HepG2 (cell line): ENCODE results near the gene CSNK1E. TPM values are rescaled to one million over a fixed set of nuclear protein-coding genes. Genes with fewer than 3 reads are reported as not detected.
A peak's percentile ranks its signal among the peaks of the same experiment; 100 is the strongest.

Experiments used
- CREM ChIP-seq, 2 experiments: sonication (generic) in 1 of 2; formaldehyde crosslinking in 1 of 2; IDR thresholded peaks; 2 replicates each; pipeline versions ENCODE4 v1.4.0 to v1.6.1; 2016 to 2020; ENCODE audit warnings: antibody characterized with exemption in 1 of 2, mild to moderate bottlenecking in 1 of 2, missing genetic modification reagents in 1 of 2
- ELF3 ChIP-seq: IDR thresholded peaks from 2 replicates; pipeline ENCODE4 v1.6.1; 2016; ENCODE audit warnings: missing genetic modification reagents, missing compliant biosample characterization
- FOSL2 ChIP-seq: sonication (generic); formaldehyde crosslinking; IDR thresholded peaks from 2 replicates; pipeline ENCODE4 v1.4.0; 2020; ENCODE audit warnings: missing genetic modification reagents
- GTF3A ChIP-seq: sonication (generic); formaldehyde crosslinking; conservative IDR thresholded peaks from 2 replicates; pipeline ENCODE4 v1.4.0; 2020; ENCODE audit warnings: mild to moderate bottlenecking, missing genetic modification reagents
- HDAC2 ChIP-seq: sonication (generic); formaldehyde crosslinking; IDR thresholded peaks from 2 replicates; pipeline ENCODE4 v1.4.0; 2020; ENCODE audit warnings: missing genetic modification reagents
- HNF4A ChIP-seq: sonication (generic); formaldehyde crosslinking; IDR thresholded peaks from 2 replicates; pipeline ENCODE4 v1.4.0; 2020; ENCODE audit warnings: missing genetic modification reagents
- HOMEZ ChIP-seq: IDR thresholded peaks from 2 replicates; pipeline ENCODE4 v1.6.1; 2016; ENCODE audit warnings: low read depth
- ISL2 ChIP-seq: sonication (generic); formaldehyde crosslinking; IDR thresholded peaks from 2 replicates; pipeline ENCODE4 v1.5.0; 2020; ENCODE audit warnings: missing genetic modification reagents
- JUN ChIP-seq: sonication (generic); formaldehyde crosslinking; IDR thresholded peaks from 2 replicates; pipeline ENCODE4 v1.4.0; 2020; ENCODE audit warnings: mild to moderate bottlenecking, missing genetic modification reagents
- MAZ ChIP-seq, 2 experiments: sonication (generic) in 1 of 2; formaldehyde crosslinking in 1 of 2; IDR thresholded peaks; 2 replicates each; pipeline versions ENCODE4 v1.5.0 to v1.6.1; 2012 to 2020; ENCODE audit warnings: low read depth in 2 of 2, mild to moderate bottlenecking in 2 of 2, borderline replicate concordance in 1 of 2, improper control_type of control experiment in 1 of 2, low read length in 1 of 2, missing genetic modification reagents in 1 of 2, moderate library complexity in 1 of 2
- PRDM15 ChIP-seq: sonication (generic); formaldehyde crosslinking; IDR thresholded peaks from 2 replicates; pipeline ENCODE4 v1.4.0; 2020; ENCODE audit warnings: missing genetic modification reagents
- SIX1 ChIP-seq: sonication (generic); formaldehyde crosslinking; IDR thresholded peaks from 2 replicates; pipeline ENCODE4 v1.4.0; 2020; ENCODE audit warnings: missing genetic modification reagents, borderline replicate concordance
- SOX13 ChIP-seq, 3 experiments: fragments of 450-650 bp in 1 of 3; sonication (generic) in 1 of 3; formaldehyde crosslinking in 1 of 3; IDR thresholded peaks in 2 of 3; conservative IDR thresholded peaks in 1 of 3; 2 replicates each; pipeline versions ENCODE4 v1.5.0 to v1.6.1; 2016 to 2020; ENCODE audit warnings: antibody characterized with exemption in 1 of 3, mild to moderate bottlenecking in 1 of 3, missing compliant biosample characterization in 1 of 3, missing genetic modification reagents in 1 of 3, moderate library complexity in 1 of 3
- SOX6 ChIP-seq, 2 experiments: fragments of 450-650 bp in 1 of 2; sonication (generic) in 1 of 2; formaldehyde crosslinking in 1 of 2; IDR thresholded peaks; 2 replicates each; pipeline versions ENCODE4 v1.4.0 to v1.6.1; 2017 to 2020; ENCODE audit warnings: antibody characterized with exemption in 1 of 2, mild to moderate bottlenecking in 1 of 2, missing genetic modification reagents in 1 of 2
- TFDP1 ChIP-seq: IDR thresholded peaks from 2 replicates; pipeline ENCODE4 v1.6.1; 2016; ENCODE audit warnings: missing compliant biosample characterization, missing genetic modification reagents, borderline replicate concordance
- ZFP37 ChIP-seq: sonication (generic); formaldehyde crosslinking; IDR thresholded peaks from 2 replicates; pipeline ENCODE4 v1.4.0; 2020; ENCODE audit warnings: missing genetic modification reagents, borderline replicate concordance
- ZMAT3 ChIP-seq: sonication (generic); formaldehyde crosslinking; conservative IDR thresholded peaks from 2 replicates; pipeline ENCODE4 v1.7.0; 2021; ENCODE audit warnings: missing genetic modification reagents
- ZNF350 ChIP-seq: sonication (generic); formaldehyde crosslinking; IDR thresholded peaks from 2 replicates; pipeline ENCODE4 v1.4.0; 2020; ENCODE audit warnings: mild to moderate bottlenecking, low read depth, missing genetic modification reagents, borderline replicate concordance
- ZNF557 ChIP-seq: sonication (generic); formaldehyde crosslinking; IDR thresholded peaks from 2 replicates; pipeline ENCODE4 v1.4.0; 2020; ENCODE audit warnings: missing genetic modification reagents
- ZNF629 ChIP-seq: sonication (generic); formaldehyde crosslinking; conservative IDR thresholded peaks from 2 replicates; pipeline ENCODE4 v1.5.0; 2020; ENCODE audit warnings: missing genetic modification reagents
- polyA plus RNA-seq, 8 experiments: library from polyadenylated mRNA; depleted of rRNA in 3 of 8; stranded (reverse) in 7 of 8; unstranded in 1 of 8; fragments of >200 nt; fragmentation: Illumina TruSeq in 4 of 8; extraction: Trizol in 4 of 8; gene quantifications; 2 replicates each; pipeline versions ENCODE4 v1.2.1 to v1.2.3, GENCODE V29; 2011 to 2016; ENCODE audit warnings: low read depth in 4 of 8, missing spikeins in 1 of 8, mixed read lengths in 1 of 8; ENCODE audit not compliant: insufficient read depth in 1 of 8
- total RNA-seq, 5 experiments: library from RNA; depleted of rRNA; stranded (reverse); fragments of >200 nt; fragmentation: Illumina TruSeq; extraction: Trizol; gene quantifications; 2 replicates each; pipeline ENCODE4 v1.2.3, GENCODE V29; 2016; ENCODE audit warnings: low read depth in 1 of 5

CSNK1E gene
- total and polyA plus RNA-seq, 2 of the 13 experiments (the other 11 are each of a cell fraction or from before 2014, with no cell fraction given) = 34.7 to 129 TPM

- no peak for TF ChIP-seq SOX6 (IDR thresholded peaks at IDR 0.05)
- TF ChIP-seq SOX6 (CRISPR knock-in tag; IDR thresholded peaks at IDR 0.05) = peak; percentile 74; the same call in 1 of the 2 replicates
- TF ChIP-seq ZNF350 (CRISPR knock-in tag) = peak; percentile 32; the same call in 1 of the 2 replicates
- peak; percentile 31; the same call in 1 of the 2 replicates for TF ChIP-seq CREM (IDR thresholded peaks at IDR 0.05)
- no peak for TF ChIP-seq CREM (CRISPR knock-in tag; IDR thresholded peaks at IDR 0.05)
- TF ChIP-seq SOX13 (IDR thresholded peaks at IDR 0.05) = 0 out of 2 replicates have a peak, but pooled peaks have one; percentile 21
- 0 out of 4 replicates have a peak, but pooled peaks of 1 of the 2 experiments have one; percentile 51 for TF ChIP-seq SOX13 (CRISPR knock-in tag; conservative IDR thresholded peaks at IDR 0.05 in 1 of 2, IDR thresholded peaks at IDR 0.05 in 1 of 2)
- peak; percentile 29; the same call in 1 of the 2 replicates for TF ChIP-seq TFDP1 (CRISPR knock-in tag)
- peak; percentile 43; the same call in 1 of the 2 replicates for TF ChIP-seq JUN (CRISPR knock-in tag)
- no peak for TF ChIP-seq ZFP37
- TF ChIP-seq ELF3 = peak; percentile 47; the same call in 1 of the 2 replicates
- peak; percentile 64; the same call in 1 of the 2 replicates for TF ChIP-seq HOMEZ (CRISPR knock-in tag)
- TF ChIP-seq ZMAT3 (CRISPR knock-in tag) = 0 out of 2 replicates have a peak, but pooled peaks have one; percentile 65
- 0 out of 2 replicates have a peak, but pooled peaks have one; percentile 32 for TF ChIP-seq ZNF629 (CRISPR knock-in tag)
- no peak for TF ChIP-seq PRDM15 (CRISPR knock-in tag)
- TF ChIP-seq FOSL2 = peak; percentile 59
- peak; percentile 82 for TF ChIP-seq HNF4A (CRISPR knock-in tag)
- peak; percentile 48; the same call in 1 of the 2 replicates for TF ChIP-seq SIX1
- TF ChIP-seq MAZ (IDR thresholded peaks at IDR 0.05; ENCODE audit: borderline replicate concordance, low read depth, low read length) = no peak
- TF ChIP-seq MAZ (CRISPR knock-in tag; IDR thresholded peaks at IDR 0.05; ENCODE audit: low read depth) = 0 out of 2 replicates have a peak, but pooled peaks have one; percentile 15
- peak; percentile 87 for TF ChIP-seq HDAC2 (CRISPR knock-in tag)
- TF ChIP-seq ZNF557 (CRISPR knock-in tag) = no peak
- peak; percentile 55; the same call in 1 of the 2 replicates for TF ChIP-seq ISL2 (CRISPR knock-in tag)
- no peak for TF ChIP-seq GTF3A
These were observed 7.4 kb downstream of the CSNK1E start (continued) for GRCh38 chr22:38309614-38310517.
